ENCODE measurements around the gene HJURP. TPM values are rescaled to one million over a fixed set of nuclear protein-coding genes. Genes with fewer than 3 reads are reported as not detected.

The HJURP gene
- total and polyA plus RNA-seq, 4 donors, result 0.84 to 4.1 (median 2.0) TPM

- no peak for DNase-seq
These were observed 63.0 kb downstream of the HJURP start for GRCh38 chr2:233791151-233791882.

GRCh38 chr2:233789554-233789953 is 64.8 kb downstream of the HJURP start:
- H3K27me3 ChIP-seq (ENCODE audit: control insufficient read depth in 3 of 3, insufficient read depth in 3 of 3, low read length in 2 of 3), result no peaks in the 10 kb centered on the region
- no peak for ATAC-seq (ENCODE audit: insufficient read depth, low FRiP score)
- no peak for TF ChIP-seq CTCF (IDR thresholded peaks at IDR 0.05; ENCODE audit: control extremely low read depth, extremely low read depth)
- no peak for DNase-seq
- H3K4me1 ChIP-seq (ENCODE audit: control insufficient read depth in 5 of 5, insufficient read depth in 5 of 5, low read length in 5 of 5), result no peaks in the 10 kb centered on the region
- no peaks in the 10 kb centered on the region for H3K9me3 ChIP-seq (ENCODE audit: control insufficient read depth in 4 of 4, insufficient read depth in 3 of 4, low read length in 3 of 4)
- H3K4me3 ChIP-seq, result no peak overlapping the region
- WGBS, 2 donors, result 90 to 95% methylated on average over 7 of the region's 7 CpGs
- H3K36me3 ChIP-seq (ENCODE audit: control insufficient read depth in 4 of 4, insufficient read depth in 4 of 4, low read length in 4 of 4), result no peaks in the 10 kb centered on the region
- H3K27ac ChIP-seq (ENCODE audit: low read depth in 1 of 2, low read length in 1 of 2), result no peak overlapping the region
- H3K9ac ChIP-seq (ENCODE audit: insufficient read depth in 1 of 2, low read length in 2 of 2), result no peak overlapping the region

More at GRCh38 chr2:233791151-233791882, 63.0 kb downstream of the HJURP start:
- H3K27me3 ChIP-seq (ENCODE audit: control insufficient read depth in 3 of 3, insufficient read depth in 3 of 3, low read length in 2 of 3), result no peaks in the 10 kb centered on the region
- no peak for TF ChIP-seq CTCF (IDR thresholded peaks at IDR 0.05; ENCODE audit: control extremely low read depth, extremely low read depth)
- no peaks in the 10 kb centered on the region for H3K9me3 ChIP-seq (ENCODE audit: control insufficient read depth in 4 of 4, insufficient read depth in 3 of 4, low read length in 3 of 4)
- no peaks in the 10 kb centered on the region for H3K36me3 ChIP-seq (ENCODE audit: control insufficient read depth in 4 of 4, insufficient read depth in 4 of 4, low read length in 4 of 4)
- H3K9ac ChIP-seq (ENCODE audit: insufficient read depth in 1 of 2, low read length in 2 of 2), result no peak overlapping the region
- no peak for ATAC-seq (ENCODE audit: insufficient read depth, low FRiP score)
- no peaks in the 10 kb centered on the region for H3K4me1 ChIP-seq (ENCODE audit: control insufficient read depth in 5 of 5, insufficient read depth in 5 of 5, low read length in 5 of 5)
- no peak overlapping the region for H3K27ac ChIP-seq (ENCODE audit: low read depth in 1 of 2, low read length in 1 of 2)
- H3K4me3 ChIP-seq, result no peak overlapping the region
- WGBS, 2 donors, result 85 to 89% methylated on average over 18 of the region's 18 CpGs

Other genes with a start within 250 kb of the HJURP start
- under 1 TPM in 1 of 2 donors, not detected in 1; 0.26 TPM for gene UGT1A8, start 236.9 kb downstream of the HJURP start, total RNA-seq
- gene UGT1A8, start 236.9 kb downstream of the HJURP start, polyA plus RNA-seq, result not detected
- not detected for gene UGT1A10, start 218.1 kb downstream of the HJURP start, total RNA-seq
- under 1 TPM; 0.03 to 0.14 TPM for gene UGT1A10, start 218.1 kb downstream of the HJURP start, polyA plus RNA-seq
- not detected for gene UGT1A9, start 182.6 kb downstream of the HJURP start, total RNA-seq
- gene UGT1A9, start 182.6 kb downstream of the HJURP start, polyA plus RNA-seq, result not detected
- not detected for gene UGT1A7, start 172.6 kb downstream of the HJURP start, total RNA-seq
- under 1 TPM in 1 of 2 donors, not detected in 1; 0.45 TPM for gene UGT1A7, start 172.6 kb downstream of the HJURP start, polyA plus RNA-seq
- gene UGT1A6, start 161.6 kb downstream of the HJURP start, total RNA-seq, result 1 to 10 TPM in 1 of 2 donors, under 1 TPM in 1; 0.63 to 2.3 TPM
- 1 to 10 TPM in 1 of 2 donors, under 1 TPM in 1; 0.96 to 1.9 TPM for gene UGT1A6, start 161.6 kb downstream of the HJURP start, polyA plus RNA-seq
- under 1 TPM in 1 of 2 donors, not detected in 1; 0.34 TPM for gene UGT1A5, start 141.6 kb downstream of the HJURP start, total RNA-seq
- not detected for gene UGT1A5, start 141.6 kb downstream of the HJURP start, polyA plus RNA-seq
- gene UGT1A4, start 135.8 kb downstream of the HJURP start, total RNA-seq, result under 1 TPM in 1 of 2 donors, not detected in 1; 0.21 TPM
- under 1 TPM; 0.02 to 0.55 TPM for gene UGT1A4, start 135.8 kb downstream of the HJURP start, polyA plus RNA-seq
- not detected for gene UGT1A3, start 125.5 kb downstream of the HJURP start, total RNA-seq
- not detected for gene UGT1A3, start 125.5 kb downstream of the HJURP start, polyA plus RNA-seq
- gene UGT1A1, start 94.3 kb downstream of the HJURP start, total RNA-seq, result under 1 TPM in 1 of 2 donors, not detected in 1; 0.49 TPM
- gene UGT1A1, start 94.3 kb downstream of the HJURP start, polyA plus RNA-seq, result under 1 TPM; 0.01 to 0.04 TPM
- under 1 TPM in 1 of 2 donors, not detected in 1; 0.80 TPM for gene MROH2A, start 76.2 kb downstream of the HJURP start, total RNA-seq
- not detected for gene MROH2A, start 76.2 kb downstream of the HJURP start, polyA plus RNA-seq
- gene TRPM8, start 62.8 kb upstream of the HJURP start, total RNA-seq, result under 1 TPM in 1 of 2 donors, not detected in 1; 0.03 TPM
- under 1 TPM in 1 of 2 donors, not detected in 1; 0.14 TPM for gene TRPM8, start 62.8 kb upstream of the HJURP start, polyA plus RNA-seq
- gene SPP2, start 196.2 kb upstream of the HJURP start, total RNA-seq, result not detected
- not detected for gene SPP2, start 196.2 kb upstream of the HJURP start, polyA plus RNA-seq